Pancreas (tissue), 10 donors: Measurements from ENCODE around the gene FYCO1. TPM values are rescaled to one million over a fixed set of nuclear protein-coding genes. Genes with fewer than 3 reads are reported as not detected.
"Not testable (repeated sequence)": the region's sequence is repeated elsewhere in the genome, so short reads cannot be mapped to it uniquely, and the experiment has no call there.

Source experiments
- ATAC-seq, 4 donors: fragments of 200-7000 bp; cut with Tn5 transposase; one replicate each; pipeline versions ENCODE4 v1.8.0 to v1.9.1; 2020; ENCODE audit warnings: mild to moderate bottlenecking in 4 of 4, moderate library complexity in 4 of 4
- DNase-seq, 6 donors: peaks; one replicate each; pipeline ENCODE4 v3.0.0-alpha.2; 2020
- FAIRE-seq: peaks from 2 replicates; lab custom pipeline; 2012; peaks lifted over from hg19 to GRCh38; lab: Jason Lieb, UNC
- H3K27ac ChIP-seq, 4 donors: fragments of 200-600 bp; sonication (generic); 1 replicate in 3 of 4; 2 replicates in 1 of 4; pipeline versions ENCODE4 v1.5.0 to v1.8.0; 2020
- H3K27me3 ChIP-seq, 4 donors: fragments of 200-600 bp; one replicate each; pipeline ENCODE4 v1.8.0; 2021
- H3K36me3 ChIP-seq, 3 donors: fragments of 200-600 bp; sonication (generic) in 1 of 3; one replicate each; pipeline versions ENCODE4 v1.5.0 to v1.8.0; 2020 to 2021
- H3K4me1 ChIP-seq, 3 donors: fragments of 200-600 bp; one replicate each; pipeline ENCODE4 v1.8.0; 2021
- H3K4me3 ChIP-seq, 4 donors: fragments of 200-600 bp; sonication (generic) in 2 of 4; one replicate each; pipeline versions ENCODE4 v1.5.0 to v1.8.0; 2020 to 2021
- H3K9me3 ChIP-seq, 4 donors: fragments of 200-600 bp; one replicate each; pipeline ENCODE4 v1.8.0; 2021
- CTCF ChIP-seq, 4 donors: fragments of 200-600 bp; sonication (generic) in 3 of 4; IDR thresholded peaks; one replicate each; pipeline versions ENCODE4 v1.5.0 to v1.8.0; 2021; ENCODE audit warnings: antibody characterized with exemption in 4 of 4
- WGBS, 2 donors: extraction: QIAGEN DNeasy Blood & Tissue Kit; methylation state at CpG; one replicate each; pipeline ENCODE4 v1.1.7; 2013; 5-methylcytosine and 5-hydroxymethylcytosine counted together
- intact Hi-C, 3 donors: fragments of 100-400 bp; cut with DNase I; formaldehyde crosslinking; loops; one replicate each; pipeline versions ENCODE4 v1.11.1 to v1.14.2; 2022
- polyA plus RNA-seq, 2 donors: library from polyadenylated mRNA; stranded (reverse); fragments of 200-250 nt; gene quantifications; one replicate each; pipeline ENCODE4 v1.2.3, GENCODE V29; 2013
- total RNA-seq, 6 donors: library from RNA; stranded (reverse); fragmentation: NEBNext Ultra II Directional in 4 of 6; extraction: Animal tissue kit (Norgen Biotek cat#: 25700) in 4 of 6; gene quantifications; one replicate each; pipeline versions ENCODE4 v1.2.1 to v1.2.4, GENCODE V29; 2021 to 2023
- donor health status: healthy with polysubstance abuse.
- donor health status: DM: no; HTN: no; CAD: no; lungs with moderate emphysema.
- donor health status: DM: no; HTN: no; CAD: no.
- donor health status: control.
- donor health status: control.
- donor health status: Bipolar disorder and iron deficiency.
- donor health status: DM: yes; HTN: yes; CAD: no.
- donor health status: DM: no; HTN: no; CAD: no.
- donor health status: DM: no; HTN: no; CAD: no.
- donor health status: DM: yes; HTN: yes; CAD: no.

FYCO1 gene
- total and polyA plus RNA-seq, 8 donors = 9.3 to 25.1 (median 15.7) TPM

- TF ChIP-seq CTCF (IDR thresholded peaks at IDR 0.05) = no peak
- FAIRE-seq = no peak
- Histone ChIP-seq H3K4me1 (no peaks in the 10 kb centered on the region), H3K27ac (no peak overlapping the region), H3K27me3 (no peaks in the 10 kb centered on the region), H3K4me3 (no peak overlapping the region), H3K9me3 (no peaks in the 10 kb centered on the region), H3K36me3 (no peaks in the 10 kb centered on the region)
- intact Hi-C loops = no loop called here
- DNase-seq = no peak
- WGBS, 2 donors = 97 to 100% methylated on average over 2 of the region's 2 CpGs
- no peak for ATAC-seq
Measured at GRCh38 chr3:46010519-46011113, 15.0 kb upstream of the FYCO1 start.

- intact Hi-C loops = no loop called here
- no peaks in the 10 kb centered on the region for H3K4me1 ChIP-seq
- no peak for TF ChIP-seq CTCF (IDR thresholded peaks at IDR 0.05)
- no peaks in the 10 kb centered on the region for H3K36me3 ChIP-seq
- FAIRE-seq (no peak), DNase-seq (no peak), ATAC-seq (no peak)
- no peaks in the 10 kb centered on the region for H3K27me3 ChIP-seq
- H3K27ac ChIP-seq = no peak overlapping the region
- no peaks in the 10 kb centered on the region for H3K9me3 ChIP-seq
- no peak overlapping the region for H3K4me3 ChIP-seq
- 87 to 91% methylated on average over 6 of the region's 6 CpGs for WGBS, 2 donors
Measured at GRCh38 chr3:46008058-46008457, 12.4 kb upstream of the FYCO1 start.

GRCh38 chr3:46007280-46007679 lies 11.7 kb upstream of the FYCO1 start:
- intact Hi-C loops = no loop called here
- ATAC-seq = no peak
- FAIRE-seq = no peak
- Histone ChIP-seq H3K4me1 (no peaks in the 10 kb centered on the region), H3K27me3 (no peaks in the 10 kb centered on the region), H3K9me3 (no peaks in the 10 kb centered on the region), H3K27ac (no peak overlapping the region), H3K4me3 (no peak overlapping the region), H3K36me3 (no peaks in the 10 kb centered on the region)
- TF ChIP-seq CTCF (IDR thresholded peaks at IDR 0.05) = no peak
- DNase-seq = no peak

- no peak for TF ChIP-seq CTCF (IDR thresholded peaks at IDR 0.05)
- H3K4me1 ChIP-seq = no peaks in the 10 kb centered on the region
- H3K36me3 ChIP-seq = no peaks in the 10 kb centered on the region
- DNase-seq (no peak), ATAC-seq (peak in 2 of 4 donors; percentile 59 to 63), FAIRE-seq (no peak)
- no peak overlapping the region for H3K27ac ChIP-seq
- H3K9me3 ChIP-seq = no peaks in the 10 kb centered on the region
- intact Hi-C loops = no loop called here
- 80 to 85% methylated on average over 5 of the region's 5 CpGs for WGBS, 2 donors
- no peak overlapping the region for H3K4me3 ChIP-seq
- H3K27me3 ChIP-seq = no peaks in the 10 kb centered on the region
Measured at GRCh38 chr3:46006238-46007032, 10.8 kb upstream of the FYCO1 start.

- intact Hi-C loops, H3K27me3 ChIP-seq, H3K9me3 ChIP-seq, H3K4me1 ChIP-seq, H3K4me3 ChIP-seq, DNase-seq, FAIRE-seq, ATAC-seq, H3K27ac ChIP-seq, H3K36me3 ChIP-seq: not testable (repeated sequence)
Measured at GRCh38 chr3:46003706-46004105, 8.1 kb upstream of the FYCO1 start.
